Erythroblast (primary cell): Measurements from ENCODE around the gene ZNF124.

ENCODE experiments used
- GATA1 ChIP-seq: IDR thresholded peaks from 2 replicates; pipeline ENCODE4 v1.6.1; 2011; ENCODE audit warnings: low read depth, mild to moderate bottlenecking, control low read depth, low read length, moderate library complexity
- POLR2A ChIP-seq: IDR thresholded peaks from 2 replicates; pipeline ENCODE4 v1.6.1; 2011; ENCODE audit warnings: mild to moderate bottlenecking, low read length

GRCh38 chr1:247218121-247218651 is 46.4 kb upstream of the ZNF124 start:
- TF ChIP-seq POLR2A: no peak
- no peak for TF ChIP-seq GATA1
